BJ (cell line): Measurements from ENCODE around the gene ERICH3. TPM values are rescaled to one million over a fixed set of nuclear protein-coding genes. Genes with fewer than 3 reads are reported as not detected.

Experiments
- CTCF ChIA-PET: fragments of 350-600 bp; formaldehyde crosslinking; extraction: SDS; loops from one replicate; lab custom pipeline; 2021; ENCODE audit warnings: antibody characterized with exemption, inconsistent platforms; lab: Yijun Ruan, JAX
- POLR2A ChIA-PET: fragments of 300-600 bp; sonication (Branson Sonifier 250); formaldehyde crosslinking; extraction: SDS; loops from one replicate; lab custom pipeline; 2021; ENCODE audit warnings: antibody characterized with exemption; lab: Charles Lee
- DNase-seq: peaks from one replicate; pipeline ENCODE4 v3.0.0-alpha.2; 2011; ENCODE audit warnings: low read depth
- H3K27me3 ChIP-seq: 2 replicates; pipeline ENCODE4 v1.6.0; 2011; ENCODE audit warnings: low read length; ENCODE audit not compliant: control insufficient read depth, insufficient read depth
- H3K36me3 ChIP-seq: 2 replicates; pipeline ENCODE4 v1.5.1; 2011; ENCODE audit warnings: low read length; ENCODE audit not compliant: control insufficient read depth, insufficient read depth
- H3K4me3 ChIP-seq: 2 replicates; pipeline ENCODE4 v1.5.1; 2011; ENCODE audit warnings: low read depth, mild to moderate bottlenecking, control low read depth, low read length
- polyA plus RNA-seq: library from polyadenylated mRNA; depleted of rRNA; stranded (reverse); fragments of >200 nt; gene quantifications from 2 replicates; pipeline ENCODE4 v1.2.3, GENCODE V29; 2011
- TF ChIP-seq, protein P1 (sequence below): IDR thresholded peaks from 2 replicates; pipeline ENCODE4 v1.5.1; 2011; ENCODE audit warnings: low read depth, mild to moderate bottlenecking, control low read depth, inconsistent platforms, low read length, moderate library complexity; ENCODE audit not compliant: insufficient read depth

The ERICH3 gene
- polyA plus RNA-seq, 1 experiment, result not detected

DNA sequence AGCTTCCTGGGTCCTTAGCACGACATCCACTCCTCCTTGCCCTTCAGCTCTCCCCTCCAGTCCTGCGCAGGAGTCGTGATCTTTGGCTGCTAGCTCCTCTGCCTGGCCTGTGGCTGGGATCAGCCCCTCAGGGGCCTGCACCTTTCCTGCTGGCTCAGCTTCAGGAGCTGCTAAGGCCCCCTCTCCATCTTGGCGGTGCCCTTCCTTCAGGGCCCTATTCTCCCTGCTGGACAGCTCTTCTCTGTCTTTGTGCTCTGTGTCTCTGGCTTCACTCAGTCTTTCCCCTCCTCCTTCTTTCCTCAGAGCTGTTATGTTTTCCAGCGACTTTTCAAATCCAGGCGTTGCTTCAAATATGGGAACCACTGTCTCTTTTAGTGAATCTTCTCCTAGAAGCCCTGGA is 101.7 kb downstream of the ERICH3 start:
- CTCF ChIA-PET, result no interaction called here
- POLR2A ChIA-PET, result no interaction called here

DNA sequence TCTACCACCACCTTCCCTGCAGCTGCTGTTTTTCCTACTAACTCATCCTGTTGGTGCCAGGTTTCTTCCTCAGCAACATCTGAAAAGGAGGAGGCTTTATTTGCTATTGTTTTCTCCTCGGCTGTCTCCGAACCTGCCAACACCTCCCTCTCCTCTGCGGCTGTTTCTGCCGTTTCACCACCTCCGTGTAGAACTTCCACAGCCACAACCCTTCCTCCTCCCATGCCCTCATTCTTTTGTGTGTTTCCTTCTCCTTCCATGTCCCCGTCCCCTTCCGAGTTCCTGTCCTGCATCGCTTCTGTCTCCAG is 102.1 kb downstream of the ERICH3 start:
- no peak for DNase-seq
- POLR2A ChIA-PET, result no interaction called here
- TF ChIP-seq, protein P1, sequence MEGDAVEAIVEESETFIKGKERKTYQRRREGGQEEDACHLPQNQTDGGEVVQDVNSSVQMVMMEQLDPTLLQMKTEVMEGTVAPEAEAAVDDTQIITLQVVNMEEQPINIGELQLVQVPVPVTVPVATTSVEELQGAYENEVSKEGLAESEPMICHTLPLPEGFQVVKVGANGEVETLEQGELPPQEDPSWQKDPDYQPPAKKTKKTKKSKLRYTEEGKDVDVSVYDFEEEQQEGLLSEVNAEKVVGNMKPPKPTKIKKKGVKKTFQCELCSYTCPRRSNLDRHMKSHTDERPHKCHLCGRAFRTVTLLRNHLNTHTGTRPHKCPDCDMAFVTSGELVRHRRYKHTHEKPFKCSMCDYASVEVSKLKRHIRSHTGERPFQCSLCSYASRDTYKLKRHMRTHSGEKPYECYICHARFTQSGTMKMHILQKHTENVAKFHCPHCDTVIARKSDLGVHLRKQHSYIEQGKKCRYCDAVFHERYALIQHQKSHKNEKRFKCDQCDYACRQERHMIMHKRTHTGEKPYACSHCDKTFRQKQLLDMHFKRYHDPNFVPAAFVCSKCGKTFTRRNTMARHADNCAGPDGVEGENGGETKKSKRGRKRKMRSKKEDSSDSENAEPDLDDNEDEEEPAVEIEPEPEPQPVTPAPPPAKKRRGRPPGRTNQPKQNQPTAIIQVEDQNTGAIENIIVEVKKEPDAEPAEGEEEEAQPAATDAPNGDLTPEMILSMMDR, result no peak
- CTCF ChIA-PET, result no interaction called here
- Histone ChIP-seq H3K27me3 (no peaks in the 10 kb centered on the region), H3K36me3 (no peaks in the 10 kb centered on the region), H3K4me3 (no peak overlapping the region)

More for the DNA sequence above, 101.7 kb downstream of the ERICH3 start:
- H3K4me3 ChIP-seq, result no peak overlapping the region
- H3K36me3 ChIP-seq, result no peaks in the 10 kb centered on the region
- no peaks in the 10 kb centered on the region for H3K27me3 ChIP-seq
- TF ChIP-seq, protein P1, result no peak
- DNase-seq, result no peak

DNA sequence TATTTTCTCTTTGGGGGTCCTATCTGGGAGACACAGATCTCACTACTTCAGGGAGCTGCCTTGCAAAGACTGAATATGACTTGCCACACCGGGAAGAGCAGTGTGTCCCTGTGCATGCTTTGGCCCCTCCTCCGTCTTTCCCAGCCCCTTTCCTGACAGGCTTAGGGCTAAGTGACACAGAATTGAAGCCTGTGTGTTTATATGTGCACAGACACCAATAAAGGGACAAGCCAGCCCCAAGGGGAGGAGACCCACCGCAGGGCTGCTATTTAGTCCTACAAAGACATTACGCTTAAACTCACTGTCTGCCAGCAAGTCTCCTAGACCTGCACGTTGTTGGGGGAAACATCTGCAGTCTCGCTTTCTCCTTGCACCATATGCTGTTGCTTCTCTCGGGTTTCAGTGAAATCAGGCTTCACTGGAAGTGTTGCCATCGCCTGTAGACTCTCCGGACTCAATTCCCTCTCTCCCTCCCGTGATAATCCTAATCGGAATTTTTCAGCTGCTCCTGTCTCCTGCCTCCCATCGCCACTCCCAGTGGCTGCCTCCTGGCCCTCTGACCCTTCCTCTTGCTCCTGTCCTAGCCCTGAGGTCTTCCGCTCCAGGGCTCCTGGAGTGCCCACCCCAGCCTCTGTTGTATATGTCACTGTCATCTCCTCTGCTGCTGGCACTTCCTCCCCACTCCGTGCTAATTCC is 102.6 kb downstream of the ERICH3 start:
- ChIA-PET CTCF (no interaction called here), POLR2A (no interaction called here)
- H3K4me3 ChIP-seq, result no peak overlapping the region
- no peaks in the 10 kb centered on the region for H3K36me3 ChIP-seq
- TF ChIP-seq, protein P1, result no peak
- no peaks in the 10 kb centered on the region for H3K27me3 ChIP-seq
- no peak for DNase-seq

DNA sequence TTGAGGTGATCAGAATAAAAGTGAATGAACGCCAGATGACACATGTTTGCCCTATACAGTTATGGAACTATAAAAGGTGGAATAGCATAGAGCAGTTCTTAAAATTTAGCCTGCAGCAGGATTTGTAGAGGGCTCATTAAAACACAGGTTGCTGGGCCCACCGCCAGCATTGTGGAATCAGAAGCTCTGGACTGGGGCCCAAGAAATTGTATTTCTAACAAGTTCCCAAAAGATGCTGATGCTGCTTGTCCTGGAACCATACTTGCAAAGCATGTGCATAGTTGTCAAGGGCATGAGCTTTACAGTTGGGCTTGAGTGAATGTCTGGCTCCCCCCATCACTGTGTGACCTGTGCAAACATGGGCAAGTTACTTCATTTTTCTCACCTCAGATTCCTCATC is 123.7 kb downstream of the ERICH3 start:
- CTCF ChIA-PET, result no interaction called here
- H3K27me3 ChIP-seq, result no peaks in the 10 kb centered on the region
- H3K36me3 ChIP-seq, result no peaks in the 10 kb centered on the region
- POLR2A ChIA-PET, result no interaction called here
- no peak for DNase-seq
- H3K4me3 ChIP-seq, result no peak overlapping the region
- TF ChIP-seq, protein P1, result no peak

DNA sequence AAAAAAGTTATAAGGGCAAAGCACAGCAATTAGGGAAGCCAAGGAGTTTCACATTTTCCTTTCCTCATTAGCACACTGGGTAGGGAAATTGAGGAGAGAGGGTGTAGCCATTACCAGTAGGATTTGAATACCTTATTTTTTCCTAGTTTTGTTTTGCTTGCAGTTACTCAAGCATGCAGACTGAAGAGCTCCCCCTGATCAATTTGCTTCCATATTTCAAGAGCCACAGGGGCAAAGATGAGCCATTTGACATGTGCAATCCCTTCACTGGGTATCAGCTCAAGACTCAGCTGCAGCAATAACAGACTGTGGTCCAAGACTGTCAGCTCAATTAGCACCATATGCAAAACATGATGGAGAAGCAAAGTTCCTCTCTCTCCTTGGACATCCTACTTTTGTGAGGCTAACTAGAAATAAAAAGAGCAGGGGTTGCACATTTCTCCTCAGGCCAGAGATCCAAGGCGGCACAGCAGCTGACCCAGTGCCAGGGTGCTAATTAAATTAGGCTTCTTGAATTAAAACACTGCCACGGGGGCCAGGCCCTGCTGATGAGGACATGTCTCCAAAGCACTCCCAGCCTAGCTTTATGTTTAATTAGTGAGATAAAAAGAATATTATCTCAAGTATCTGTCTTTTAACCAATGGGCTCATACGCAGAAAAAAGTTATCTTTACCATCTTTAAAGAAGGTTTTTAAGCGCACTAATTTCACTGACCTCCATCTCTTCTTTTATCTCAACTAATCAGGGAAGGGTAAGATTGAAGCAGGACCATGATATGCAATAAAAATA is 124.4 kb downstream of the ERICH3 start:
- no peaks in the 10 kb centered on the region for H3K36me3 ChIP-seq
- no peak for DNase-seq
- POLR2A ChIA-PET, result no interaction called here
- TF ChIP-seq, protein P1, result no peak
- CTCF ChIA-PET, result no interaction called here
- H3K27me3 ChIP-seq, result no peaks in the 10 kb centered on the region
- H3K4me3 ChIP-seq, result no peak overlapping the region
